T-helper 1 cell treated with Interleukin-12 subunit alpha and Interleukin-12 subunit beta and Interleukin-4 antibody, amounts not matched to agents 30 μg/mL and 1 μg/mL, for 36 hours (primary cell): Measurements from ENCODE around the gene DAZAP2.
"Not testable (repeated sequence)": the region's sequence is repeated elsewhere in the genome, so short reads cannot be mapped to it uniquely, and the experiment has no call there.

Experiments used
- H3K27ac Mint-ChIP-seq: one replicate; pipeline ENCODE4 v1.8.0; 2021; ENCODE audit warnings: mild to moderate bottlenecking, mixed read lengths
- H3K27me3 Mint-ChIP-seq: one replicate; pipeline ENCODE4 v1.8.0; 2021; ENCODE audit warnings: low read depth, mixed read lengths
- H3K36me3 Mint-ChIP-seq: one replicate; pipeline ENCODE4 v1.8.0; 2021; ENCODE audit warnings: low read depth, mixed read lengths
- H3K4me1 Mint-ChIP-seq: one replicate; pipeline ENCODE4 v1.8.0; 2021; ENCODE audit warnings: low read depth, mixed read lengths
- H3K4me3 Mint-ChIP-seq: one replicate; pipeline ENCODE4 v1.8.0; 2021; ENCODE audit warnings: mild to moderate bottlenecking, moderate library complexity, mixed read lengths
- H3K9me3 Mint-ChIP-seq: one replicate; pipeline ENCODE4 v1.8.0; 2021; ENCODE audit warnings: mixed read lengths

DAZAP2 gene

GRCh38 chr12:51291603-51292513, 53.2 kb downstream of the DAZAP2 start:
- H3K27ac Mint-ChIP-seq: peak overlapping the region; percentile 1
- H3K27me3 Mint-ChIP-seq, H3K4me1 Mint-ChIP-seq, H3K4me3 Mint-ChIP-seq, H3K9me3 Mint-ChIP-seq: not testable (repeated sequence)
- H3K36me3 Mint-ChIP-seq: peaks cover 44% of the 10 kb centered on the region
